HepG2 (cell line): ENCODE results near the gene ENAH. TPM values are rescaled to one million over a fixed set of nuclear protein-coding genes. Genes with fewer than 3 reads are reported as not detected.

ENCODE experiments used
- ATAC-seq: fragments of 200-7000 bp; cut with Tn5 transposase; 3 replicates; pipeline ENCODE4 v1.9.1; 2020; ENCODE audit warnings: mild to moderate bottlenecking, moderate library complexity
- BruUV-seq: library from RNA; stranded (reverse); fragments of 400-500 nt; replicated peaks from 2 replicates; lab custom pipeline; 2021; lab: Mats Ljungman, UMichigan
- CTCF ChIA-PET: fragments of 300-600 bp; formaldehyde crosslinking; extraction: SDS; loops from one replicate; lab custom pipeline; 2021; ENCODE audit warnings: low total read pairs, inconsistent platforms, low intra/inter-chr PET ratio; lab: Yijun Ruan, JAX
- POLR2A ChIA-PET: fragments of 350-600 bp; sonication (Branson Sonifier 250); formaldehyde crosslinking; loops from one replicate; lab custom pipeline; 2020; ENCODE audit warnings: antibody characterized with exemption, inconsistent platforms; lab: Yijun Ruan, JAX
- DNase-seq: peaks from one replicate; pipeline ENCODE4 v3.0.0-alpha.2; 2015; ENCODE audit warnings: low spot score
- FAIRE-seq: peaks from 3 replicates; lab custom pipeline; 2011; peaks lifted over from hg19 to GRCh38; lab: Jason Lieb, UNC
- H2AFZ ChIP-seq: one replicate; pipeline ENCODE4 v1.6.1; 2011; ENCODE audit warnings: low read length, inconsistent platforms
- H3K27ac ChIP-seq: fragments of 300-600 bp; 3 replicates; pipeline ENCODE4 v1.8.0; 2011; ENCODE audit warnings: mixed run types, mild to moderate bottlenecking, mixed read lengths, low read length, inconsistent platforms; ENCODE audit not compliant: insufficient read depth; ENCODE audit errors: extremely low read length
- H3K27me3 ChIP-seq, 2 experiments: fragments of 200-600 bp in 1 of 2; 2 replicates in 1 of 2; 3 replicates in 1 of 2; pipeline versions ENCODE4 v1.6.0 to v1.8.0; 2011; ENCODE audit warnings: low read length in 2 of 2, mild to moderate bottlenecking in 2 of 2, moderate library complexity in 2 of 2, inconsistent platforms in 1 of 2; ENCODE audit not compliant: insufficient read depth in 2 of 2, control insufficient read depth in 1 of 2
- H3K36me3 ChIP-seq, 2 experiments: fragments of 200-600 bp in 1 of 2; replicated peaks in 1 of 2; 2 replicates in 1 of 2; 3 replicates in 1 of 2; pipeline versions ENCODE4 v1.5.1 to v1.8.0; 2011; ENCODE audit warnings: low read length in 2 of 2, inconsistent platforms in 1 of 2; ENCODE audit not compliant: insufficient read depth in 2 of 2, control insufficient read depth in 1 of 2
- H3K4me1 ChIP-seq: 2 replicates; pipeline ENCODE4 v1.5.1; 2012; ENCODE audit warnings: low read length, inconsistent platforms; ENCODE audit not compliant: insufficient read depth
- H3K4me2 ChIP-seq: 2 replicates; pipeline ENCODE4 v1.6.0; 2011; ENCODE audit warnings: low read depth, low read length, inconsistent platforms
- H3K4me3 ChIP-seq, 3 experiments: fragments of 200-600 bp in 1 of 3; sonication (generic), shearing (Covaris generic) in 1 of 3; replicated peaks in 1 of 3; 2 replicates each; pipeline ENCODE4 v1.5.1; 2011 to 2016; ENCODE audit warnings: low read length in 3 of 3, inconsistent platforms in 2 of 3, low read depth in 2 of 3, mild to moderate bottlenecking in 2 of 3, control low read depth in 1 of 3, mixed read lengths in 1 of 3; ENCODE audit not compliant: insufficient read depth in 1 of 3
- H3K79me2 ChIP-seq: one replicate; pipeline ENCODE4 v1.6.1; 2011; ENCODE audit warnings: low read length, inconsistent platforms; ENCODE audit not compliant: insufficient read depth
- H3K9ac ChIP-seq: 2 replicates; pipeline ENCODE4 v1.6.0; 2011; ENCODE audit warnings: mild to moderate bottlenecking, low read depth, low read length, inconsistent platforms; ENCODE audit not compliant: insufficient read depth
- H3K9me3 ChIP-seq: 2 replicates; pipeline ENCODE4 v1.5.1; 2012; ENCODE audit warnings: mild to moderate bottlenecking, low read length
- H4K20me1 ChIP-seq: 2 replicates; pipeline ENCODE4 v1.6.0; 2011; ENCODE audit warnings: inconsistent platforms, mild to moderate bottlenecking, low read length, moderate library complexity; ENCODE audit not compliant: insufficient read depth
- ATAD3A ChIP-seq: sonication (generic); formaldehyde crosslinking; IDR thresholded peaks from 2 replicates; pipeline ENCODE4 v1.4.0; 2020; ENCODE audit warnings: missing genetic modification reagents
- CREM ChIP-seq, 2 experiments: sonication (generic) in 1 of 2; formaldehyde crosslinking in 1 of 2; IDR thresholded peaks; 2 replicates each; pipeline versions ENCODE4 v1.4.0 to v1.6.1; 2016 to 2020; ENCODE audit warnings: antibody characterized with exemption in 1 of 2, mild to moderate bottlenecking in 1 of 2, missing genetic modification reagents in 1 of 2
- FOXA3 ChIP-seq: IDR thresholded peaks from 2 replicates; pipeline ENCODE4 v1.6.1; 2016; ENCODE audit warnings: missing genetic modification reagents, missing compliant biosample characterization
- HOXA9 ChIP-seq: sonication (generic); formaldehyde crosslinking; IDR thresholded peaks from 2 replicates; pipeline ENCODE4 v1.8.1; 2022; ENCODE audit warnings: missing genetic modification reagents, mild to moderate bottlenecking, moderate library complexity, borderline replicate concordance
- KLF6 ChIP-seq: IDR thresholded peaks from 2 replicates; pipeline ENCODE4 v1.8.0; 2016; ENCODE audit warnings: missing biosample characterization, missing genetic modification reagents
- STAT5B ChIP-seq: sonication (generic); formaldehyde crosslinking; IDR thresholded peaks from 2 replicates; pipeline ENCODE4 v1.4.0; 2020; ENCODE audit warnings: missing genetic modification reagents
- ZNF12 ChIP-seq: sonication (generic); formaldehyde crosslinking; IDR thresholded peaks from 2 replicates; pipeline ENCODE4 v1.5.0; 2020; ENCODE audit warnings: missing genetic modification reagents
- ZNF577 ChIP-seq: sonication (generic); formaldehyde crosslinking; IDR thresholded peaks from 2 replicates; pipeline ENCODE4 v1.4.0; 2020; ENCODE audit warnings: mild to moderate bottlenecking, low read depth, missing genetic modification reagents, borderline replicate concordance
- WGBS: methylation state at CpG from one replicate; pipeline ENCODE4 v1.1.6; 2017; ENCODE audit warnings: low lambda C conversion rate; 5-methylcytosine and 5-hydroxymethylcytosine counted together
- in situ Hi-C: cut with HindIII; loops from 2 replicates; pipeline ENCODE4 v1.10.0; 2017; ENCODE audit warnings: low pct_unique_long_range_greater_than_20kb; ENCODE audit not compliant: extremely low pct_ligation_motif_present
- intact Hi-C: fragments of 100-400 bp; cut with micrococcal nuclease; formaldehyde crosslinking; loops from one replicate; pipeline ENCODE4 v1.10.0; 2022; ENCODE audit not compliant: unreplicated experiment
- polyA plus RNA-seq, 8 experiments: library from polyadenylated mRNA; depleted of rRNA in 3 of 8; stranded (reverse) in 7 of 8; unstranded in 1 of 8; fragments of >200 nt; fragmentation: Illumina TruSeq in 4 of 8; extraction: Trizol in 4 of 8; gene quantifications; 2 replicates each; pipeline versions ENCODE4 v1.2.1 to v1.2.3, GENCODE V29; 2011 to 2016; ENCODE audit warnings: low read depth in 4 of 8, missing spikeins in 1 of 8, mixed read lengths in 1 of 8; ENCODE audit not compliant: insufficient read depth in 1 of 8
- total RNA-seq, 5 experiments: library from RNA; depleted of rRNA; stranded (reverse); fragments of >200 nt; fragmentation: Illumina TruSeq; extraction: Trizol; gene quantifications; 2 replicates each; pipeline ENCODE4 v1.2.3, GENCODE V29; 2016; ENCODE audit warnings: low read depth in 1 of 5
- TF ChIP-seq, protein P1 (sequence below): IDR thresholded peaks from 2 replicates; pipeline ENCODE4 v1.4.0; 2020; ENCODE audit warnings: mild to moderate bottlenecking, missing genetic modification reagents
- TF ChIP-seq, protein P2 (sequence below): sonication (generic); formaldehyde crosslinking; IDR thresholded peaks from 2 replicates; pipeline ENCODE4 v1.4.0; 2020; ENCODE audit warnings: low read depth, missing genetic modification reagents
- TF ChIP-seq, protein P3 (sequence below): sonication (generic); formaldehyde crosslinking; IDR thresholded peaks from 2 replicates; pipeline ENCODE4 v1.5.0; 2020; ENCODE audit warnings: mild to moderate bottlenecking, missing genetic modification reagents, moderate library complexity

ENAH gene
- total and polyA plus RNA-seq, 2 of the 13 experiments (the other 11 are each of a cell fraction or from before 2014, with no cell fraction given), result 22.1 to 58.3 TPM

DNA sequence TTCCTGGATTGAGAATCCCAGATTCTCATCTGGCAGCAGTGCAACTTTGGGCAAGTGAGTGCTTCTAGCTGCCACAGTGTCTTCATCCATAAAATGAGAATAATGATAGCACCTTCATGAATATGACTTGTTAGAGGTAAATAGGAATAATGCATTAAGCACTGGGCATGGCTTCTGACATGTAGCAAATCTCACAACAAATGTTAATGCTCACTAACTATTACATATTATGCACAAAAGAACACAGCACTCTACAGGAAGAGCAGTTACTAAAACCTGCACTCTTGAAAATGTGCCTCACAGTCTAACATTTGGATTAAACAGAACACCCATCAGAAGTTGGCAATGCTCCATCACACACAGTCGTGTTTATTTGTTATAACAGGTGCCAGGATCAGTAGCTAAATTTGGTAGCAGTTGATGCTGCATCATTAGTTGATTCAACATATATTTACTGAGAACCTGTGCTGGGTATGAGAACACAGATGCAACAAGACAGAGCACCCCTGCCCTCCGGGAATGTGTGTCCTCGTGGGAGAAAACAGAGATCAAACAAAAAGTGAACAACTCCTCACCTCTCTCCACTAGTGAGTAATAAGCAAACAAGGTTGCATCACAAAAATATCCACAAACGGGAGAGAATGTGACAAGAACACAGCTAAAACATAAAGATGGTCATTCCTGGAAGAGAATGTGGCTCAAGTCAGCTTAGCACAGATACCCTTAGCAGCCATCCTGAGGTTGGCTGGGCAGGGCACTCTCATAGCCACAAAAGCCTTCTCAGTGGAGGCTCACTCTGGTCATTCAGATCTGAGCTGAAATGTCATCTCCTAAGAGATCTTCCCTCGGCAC, 198.9 kb downstream of the ENAH start (continued):
- TF ChIP-seq CREM (IDR thresholded peaks at IDR 0.05), result peak; percentile 34; the same call in 1 of the 2 replicates
- TF ChIP-seq CREM (CRISPR knock-in tag; IDR thresholded peaks at IDR 0.05), result no peak
- TF ChIP-seq, protein P1, sequence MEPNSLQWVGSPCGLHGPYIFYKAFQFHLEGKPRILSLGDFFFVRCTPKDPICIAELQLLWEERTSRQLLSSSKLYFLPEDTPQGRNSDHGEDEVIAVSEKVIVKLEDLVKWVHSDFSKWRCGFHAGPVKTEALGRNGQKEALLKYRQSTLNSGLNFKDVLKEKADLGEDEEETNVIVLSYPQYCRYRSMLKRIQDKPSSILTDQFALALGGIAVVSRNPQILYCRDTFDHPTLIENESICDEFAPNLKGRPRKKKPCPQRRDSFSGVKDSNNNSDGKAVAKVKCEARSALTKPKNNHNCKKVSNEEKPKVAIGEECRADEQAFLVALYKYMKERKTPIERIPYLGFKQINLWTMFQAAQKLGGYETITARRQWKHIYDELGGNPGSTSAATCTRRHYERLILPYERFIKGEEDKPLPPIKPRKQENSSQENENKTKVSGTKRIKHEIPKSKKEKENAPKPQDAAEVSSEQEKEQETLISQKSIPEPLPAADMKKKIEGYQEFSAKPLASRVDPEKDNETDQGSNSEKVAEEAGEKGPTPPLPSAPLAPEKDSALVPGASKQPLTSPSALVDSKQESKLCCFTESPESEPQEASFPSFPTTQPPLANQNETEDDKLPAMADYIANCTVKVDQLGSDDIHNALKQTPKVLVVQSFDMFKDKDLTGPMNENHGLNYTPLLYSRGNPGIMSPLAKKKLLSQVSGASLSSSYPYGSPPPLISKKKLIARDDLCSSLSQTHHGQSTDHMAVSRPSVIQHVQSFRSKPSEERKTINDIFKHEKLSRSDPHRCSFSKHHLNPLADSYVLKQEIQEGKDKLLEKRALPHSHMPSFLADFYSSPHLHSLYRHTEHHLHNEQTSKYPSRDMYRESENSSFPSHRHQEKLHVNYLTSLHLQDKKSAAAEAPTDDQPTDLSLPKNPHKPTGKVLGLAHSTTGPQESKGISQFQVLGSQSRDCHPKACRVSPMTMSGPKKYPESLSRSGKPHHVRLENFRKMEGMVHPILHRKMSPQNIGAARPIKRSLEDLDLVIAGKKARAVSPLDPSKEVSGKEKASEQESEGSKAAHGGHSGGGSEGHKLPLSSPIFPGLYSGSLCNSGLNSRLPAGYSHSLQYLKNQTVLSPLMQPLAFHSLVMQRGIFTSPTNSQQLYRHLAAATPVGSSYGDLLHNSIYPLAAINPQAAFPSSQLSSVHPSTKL (CRISPR knock-in tag), result peak; percentile 76
- peak; percentile 48; the same call in 1 of the 2 replicates for TF ChIP-seq KLF6 (CRISPR knock-in tag)
- peak; percentile 92 for TF ChIP-seq ZNF12 (CRISPR knock-in tag)
- peak; percentile 95 for TF ChIP-seq FOXA3 (CRISPR knock-in tag)

DNA sequence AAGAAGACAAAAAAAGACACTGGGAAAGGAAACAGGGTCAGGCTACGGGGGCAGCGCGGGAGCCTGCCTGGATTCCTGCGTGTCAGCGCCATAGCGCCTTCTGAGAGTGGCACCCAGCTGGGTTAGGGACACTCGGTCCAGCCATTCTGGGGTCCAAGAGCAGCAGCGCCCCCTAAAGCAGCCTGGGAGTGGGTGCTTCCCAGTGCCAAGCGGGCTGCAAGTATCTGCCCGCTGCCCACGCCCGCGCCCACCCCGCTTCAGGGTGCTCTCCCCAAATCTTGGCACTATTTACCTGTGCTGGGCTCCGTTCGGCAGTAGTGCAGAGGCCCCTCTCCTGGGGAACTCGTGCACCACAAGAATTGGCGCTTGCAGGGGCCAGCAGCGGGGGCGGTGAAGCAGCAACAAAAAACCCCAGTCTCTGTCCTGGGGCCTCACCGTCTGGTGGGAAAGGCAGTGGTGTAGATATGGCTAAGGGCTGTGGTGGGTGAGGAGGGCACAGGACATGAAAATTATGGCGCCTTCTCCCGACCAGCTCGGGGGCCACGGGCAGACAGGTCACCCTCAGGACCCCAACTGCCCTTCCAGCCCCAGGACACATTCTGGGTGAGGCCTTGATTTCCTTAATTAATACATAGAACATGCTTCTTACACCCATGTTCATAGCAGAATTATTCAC, 200.9 kb downstream of the ENAH start:
- CTCF ChIA-PET, result no interaction called here
- in situ Hi-C loops, result no loop called here
- TF ChIP-seq ZNF577 (CRISPR knock-in tag), result no peak
- no peak for TF ChIP-seq HOXA9
- no peak for TF ChIP-seq STAT5B (CRISPR knock-in tag)
- TF ChIP-seq, protein P2, sequence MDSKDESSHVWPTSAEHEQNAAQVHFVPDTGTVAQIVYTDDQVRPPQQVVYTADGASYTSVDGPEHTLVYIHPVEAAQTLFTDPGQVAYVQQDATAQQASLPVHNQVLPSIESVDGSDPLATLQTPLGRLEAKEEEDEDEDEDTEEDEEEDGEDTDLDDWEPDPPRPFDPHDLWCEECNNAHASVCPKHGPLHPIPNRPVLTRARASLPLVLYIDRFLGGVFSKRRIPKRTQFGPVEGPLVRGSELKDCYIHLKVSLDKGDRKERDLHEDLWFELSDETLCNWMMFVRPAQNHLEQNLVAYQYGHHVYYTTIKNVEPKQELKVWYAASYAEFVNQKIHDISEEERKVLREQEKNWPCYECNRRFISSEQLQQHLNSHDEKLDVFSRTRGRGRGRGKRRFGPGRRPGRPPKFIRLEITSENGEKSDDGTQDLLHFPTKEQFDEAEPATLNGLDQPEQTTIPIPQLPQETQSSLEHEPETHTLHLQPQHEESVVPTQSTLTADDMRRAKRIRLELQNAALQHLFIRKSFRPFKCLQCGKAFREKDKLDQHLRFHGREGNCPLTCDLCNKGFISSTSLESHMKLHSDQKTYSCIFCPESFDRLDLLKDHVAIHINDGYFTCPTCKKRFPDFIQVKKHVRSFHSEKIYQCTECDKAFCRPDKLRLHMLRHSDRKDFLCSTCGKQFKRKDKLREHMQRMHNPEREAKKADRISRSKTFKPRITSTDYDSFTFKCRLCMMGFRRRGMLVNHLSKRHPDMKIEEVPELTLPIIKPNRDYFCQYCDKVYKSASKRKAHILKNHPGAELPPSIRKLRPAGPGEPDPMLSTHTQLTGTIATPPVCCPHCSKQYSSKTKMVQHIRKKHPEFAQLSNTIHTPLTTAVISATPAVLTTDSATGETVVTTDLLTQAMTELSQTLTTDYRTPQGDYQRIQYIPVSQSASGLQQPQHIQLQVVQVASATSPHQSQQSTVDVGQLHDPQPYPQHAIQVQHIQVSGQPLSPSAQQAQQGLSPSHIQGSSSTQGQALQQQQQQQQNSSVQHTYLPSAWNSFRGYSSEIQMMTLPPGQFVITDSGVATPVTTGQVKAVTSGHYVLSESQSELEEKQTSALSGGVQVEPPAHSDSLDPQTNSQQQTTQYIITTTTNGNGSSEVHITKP (CRISPR knock-in tag), result no peak
- TF ChIP-seq, protein P3, sequence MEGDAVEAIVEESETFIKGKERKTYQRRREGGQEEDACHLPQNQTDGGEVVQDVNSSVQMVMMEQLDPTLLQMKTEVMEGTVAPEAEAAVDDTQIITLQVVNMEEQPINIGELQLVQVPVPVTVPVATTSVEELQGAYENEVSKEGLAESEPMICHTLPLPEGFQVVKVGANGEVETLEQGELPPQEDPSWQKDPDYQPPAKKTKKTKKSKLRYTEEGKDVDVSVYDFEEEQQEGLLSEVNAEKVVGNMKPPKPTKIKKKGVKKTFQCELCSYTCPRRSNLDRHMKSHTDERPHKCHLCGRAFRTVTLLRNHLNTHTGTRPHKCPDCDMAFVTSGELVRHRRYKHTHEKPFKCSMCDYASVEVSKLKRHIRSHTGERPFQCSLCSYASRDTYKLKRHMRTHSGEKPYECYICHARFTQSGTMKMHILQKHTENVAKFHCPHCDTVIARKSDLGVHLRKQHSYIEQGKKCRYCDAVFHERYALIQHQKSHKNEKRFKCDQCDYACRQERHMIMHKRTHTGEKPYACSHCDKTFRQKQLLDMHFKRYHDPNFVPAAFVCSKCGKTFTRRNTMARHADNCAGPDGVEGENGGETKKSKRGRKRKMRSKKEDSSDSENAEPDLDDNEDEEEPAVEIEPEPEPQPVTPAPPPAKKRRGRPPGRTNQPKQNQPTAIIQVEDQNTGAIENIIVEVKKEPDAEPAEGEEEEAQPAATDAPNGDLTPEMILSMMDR, result peak; percentile 20; the same call in 1 of the 2 replicates
- no peak for TF ChIP-seq ATAD3A (CRISPR knock-in tag)

More for the DNA sequence above, 200.9 kb downstream of the ENAH start:
- Histone ChIP-seq H3K9ac (no peak overlapping the region), H2AFZ (no peak overlapping the region), H3K4me2 (no peak overlapping the region), H3K36me3 (no peaks in the 10 kb centered on the region), H3K79me2 (no peaks in the 10 kb centered on the region), H3K4me1 (peaks cover 77% of the 10 kb centered on the region), H3K9me3 (no peaks in the 10 kb centered on the region), H3K4me3 (no peak overlapping the region), H3K27ac (no peak overlapping the region), H3K27me3 (no peaks in the 10 kb centered on the region; a peak in 1 of 5 replicates), H4K20me1 (no peaks in the 10 kb centered on the region)
- BruUV-seq, result no TSS peak
- POLR2A ChIA-PET, result interaction anchor here (2.0 kb wide), 1 partner anchor 11 kb away, joined by 4 read pairs; no protein-coding TSS in a partner anchor
- ATAC-seq (no peak), FAIRE-seq (no peak), DNase-seq (no peak)
- intact Hi-C loops, result no loop called here
- 70% methylated on average over 24 of the region's 25 CpGs for WGBS
